Kidney epithelial cell (primary cell): Measurements from ENCODE around the gene UFM1. TPM values are rescaled to one million over a fixed set of nuclear protein-coding genes. Genes with fewer than 3 reads are reported as not detected.
"Not testable (repeated sequence)": the region's sequence is repeated elsewhere in the genome, so short reads cannot be mapped to it uniquely, and the experiment has no call there.

Source experiments
- DNase-seq: peaks from one replicate; pipeline ENCODE4 v3.0.0-alpha.2; 2010; ENCODE audit warnings: low read depth
- H3K27me3 ChIP-seq: 2 replicates; pipeline ENCODE4 v1.6.0; 2011; ENCODE audit warnings: low read length; ENCODE audit not compliant: control insufficient read depth, insufficient read depth
- H3K36me3 ChIP-seq: 2 replicates; pipeline ENCODE4 v1.5.1; 2011; ENCODE audit warnings: low read length; ENCODE audit not compliant: control insufficient read depth, insufficient read depth
- H3K4me3 ChIP-seq: 2 replicates; pipeline ENCODE4 v1.5.1; 2011; ENCODE audit warnings: low read depth, mild to moderate bottlenecking, control low read depth, low read length
- total RNA-seq: library from RNA; depleted of rRNA; stranded (reverse); fragments of >200 nt; gene quantifications from 2 replicates; pipeline ENCODE4 v1.2.3, GENCODE V29; 2015
- TF ChIP-seq, protein P1 (sequence below): IDR thresholded peaks from 2 replicates; pipeline ENCODE4 v1.5.1; 2011; ENCODE audit warnings: mild to moderate bottlenecking, moderate library complexity, low read length, control low read depth, inconsistent platforms; ENCODE audit not compliant: insufficient read depth, poor library complexity, severe bottlenecking

The UFM1 gene
- total RNA-seq, 1 donor from 2014 or later: 97.8 TPM

GRCh38 chr13:38358684-38359083 is 9.0 kb downstream of the UFM1 start:
- DNase-seq: no peak
- TF ChIP-seq, protein P1, sequence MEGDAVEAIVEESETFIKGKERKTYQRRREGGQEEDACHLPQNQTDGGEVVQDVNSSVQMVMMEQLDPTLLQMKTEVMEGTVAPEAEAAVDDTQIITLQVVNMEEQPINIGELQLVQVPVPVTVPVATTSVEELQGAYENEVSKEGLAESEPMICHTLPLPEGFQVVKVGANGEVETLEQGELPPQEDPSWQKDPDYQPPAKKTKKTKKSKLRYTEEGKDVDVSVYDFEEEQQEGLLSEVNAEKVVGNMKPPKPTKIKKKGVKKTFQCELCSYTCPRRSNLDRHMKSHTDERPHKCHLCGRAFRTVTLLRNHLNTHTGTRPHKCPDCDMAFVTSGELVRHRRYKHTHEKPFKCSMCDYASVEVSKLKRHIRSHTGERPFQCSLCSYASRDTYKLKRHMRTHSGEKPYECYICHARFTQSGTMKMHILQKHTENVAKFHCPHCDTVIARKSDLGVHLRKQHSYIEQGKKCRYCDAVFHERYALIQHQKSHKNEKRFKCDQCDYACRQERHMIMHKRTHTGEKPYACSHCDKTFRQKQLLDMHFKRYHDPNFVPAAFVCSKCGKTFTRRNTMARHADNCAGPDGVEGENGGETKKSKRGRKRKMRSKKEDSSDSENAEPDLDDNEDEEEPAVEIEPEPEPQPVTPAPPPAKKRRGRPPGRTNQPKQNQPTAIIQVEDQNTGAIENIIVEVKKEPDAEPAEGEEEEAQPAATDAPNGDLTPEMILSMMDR: no peak
- Histone ChIP-seq H3K36me3 (no peaks in the 10 kb centered on the region), H3K4me3 (no peak overlapping the region), H3K27me3 (no peaks in the 10 kb centered on the region)

DNA sequence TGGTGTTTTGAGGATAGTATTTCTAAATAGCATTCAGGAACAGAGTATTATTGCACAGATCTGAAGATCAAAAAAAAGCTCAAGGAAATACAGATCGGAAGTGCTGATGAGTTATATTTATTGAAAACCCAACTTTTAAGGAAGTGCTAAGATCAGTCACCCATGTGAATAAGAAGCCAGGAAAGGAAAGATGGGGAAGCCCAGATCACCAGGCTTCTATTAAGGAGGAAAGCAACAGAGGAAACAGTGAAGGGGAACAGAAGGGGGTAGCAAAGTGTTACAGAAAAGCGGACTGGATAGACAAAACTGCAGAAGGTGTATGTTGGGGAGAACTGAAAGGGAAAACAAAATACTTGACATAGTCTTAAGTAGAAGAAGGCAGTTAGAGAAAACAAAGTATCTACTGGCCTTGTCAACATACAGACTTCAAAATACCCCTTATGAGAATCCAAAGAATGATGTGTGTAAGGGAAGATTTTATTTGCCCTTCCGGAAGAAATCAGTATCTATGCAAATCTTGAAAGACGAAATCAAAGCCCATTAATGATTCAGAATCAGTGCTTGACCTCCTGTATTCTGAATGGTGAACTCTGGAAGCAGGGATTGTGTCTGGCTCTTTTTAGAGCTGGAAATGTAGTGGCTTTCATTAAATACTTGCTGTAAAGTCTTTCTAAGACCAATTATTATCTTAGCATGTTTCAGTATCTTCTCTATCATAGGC is 12.1 kb downstream of the UFM1 start:
- Histone ChIP-seq H3K36me3 (no peaks in the 10 kb centered on the region), H3K4me3 (no peak overlapping the region), H3K27me3 (no peaks in the 10 kb centered on the region)
- TF ChIP-seq, protein P1: no peak
- DNase-seq: no peak

- DNase-seq: no peak
- H3K27me3 ChIP-seq: no peaks in the 10 kb centered on the region
- H3K4me3 ChIP-seq: no peak overlapping the region
- H3K36me3 ChIP-seq: no peaks in the 10 kb centered on the region
- TF ChIP-seq, protein P1: no peak
These were observed 13.6 kb downstream of the UFM1 start for GRCh38 chr13:38363219-38363618.

DNA sequence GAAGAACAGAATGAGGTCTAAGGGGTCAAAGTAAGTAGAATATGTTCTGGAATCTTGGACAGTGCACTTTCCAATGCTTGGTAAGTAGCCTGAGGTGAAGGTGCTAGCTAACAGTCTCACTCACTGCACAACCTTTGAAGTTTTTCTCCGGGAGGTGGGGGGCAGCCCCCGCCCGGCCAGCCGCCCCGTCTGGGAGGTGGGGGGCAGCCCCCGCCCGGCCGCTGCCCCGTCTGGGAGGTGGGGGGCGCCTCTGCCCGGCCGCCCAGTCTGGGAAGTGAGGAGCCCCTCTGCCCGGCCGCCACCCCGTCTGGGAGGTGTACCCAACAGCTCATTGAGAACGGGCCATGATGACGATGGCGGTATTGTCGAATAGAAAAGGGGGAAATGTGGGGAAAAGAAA is 14.1 kb downstream of the UFM1 start:
- DNase-seq, H3K36me3 ChIP-seq, H3K4me3 ChIP-seq, H3K27me3 ChIP-seq: not testable (repeated sequence)

DNA sequence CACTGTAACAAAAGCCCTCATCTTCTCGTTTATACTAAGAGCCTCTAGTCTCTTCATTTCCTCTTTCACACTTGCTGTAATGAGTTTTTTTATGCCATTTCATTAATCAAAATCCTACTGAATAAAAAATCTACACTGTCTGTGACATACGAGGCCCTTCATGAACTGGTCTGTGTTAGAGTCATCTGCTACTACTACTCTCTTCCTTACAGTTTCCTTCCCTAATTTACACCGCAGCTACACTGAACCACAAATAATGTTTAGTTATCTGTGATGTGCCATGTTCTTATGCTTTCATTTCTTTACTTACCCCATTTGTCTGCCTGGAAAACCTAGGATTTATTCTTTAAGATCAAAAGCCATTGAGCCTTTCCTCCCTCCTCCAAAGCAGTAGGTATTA is 16.0 kb downstream of the UFM1 start:
- TF ChIP-seq, protein P1: no peak
- no peak overlapping the region for H3K4me3 ChIP-seq
- no peak for DNase-seq

GRCh38 chr13:38366954-38367645 is 17.4 kb downstream of the UFM1 start:
- no peak for DNase-seq
- Histone ChIP-seq H3K4me3 (no peak overlapping the region), H3K27me3 (no peaks in the 10 kb centered on the region), H3K36me3 (no peaks in the 10 kb centered on the region)
- TF ChIP-seq, protein P1: no peak

More for the DNA sequence above, 16.0 kb downstream of the UFM1 start:
- Histone ChIP-seq H3K27me3 (no peaks in the 10 kb centered on the region), H3K36me3 (no peaks in the 10 kb centered on the region)
